Adrenal gland (tissue), 12 donors: Measurements from ENCODE around the gene DLG2. TPM values are rescaled to one million over a fixed set of nuclear protein-coding genes. Genes with fewer than 3 reads are reported as not detected.

Source experiments
- DNase-seq, 7 donors: peaks; one replicate each; pipeline ENCODE4 v3.0.0-alpha.2; 2019 to 2020
- H3K27ac ChIP-seq, 5 donors: fragments of 200-600 bp; sonication (generic) in 4 of 5; 1 replicate in 3 of 5; 2 replicates in 2 of 5; pipeline versions ENCODE4 v1.5.1 to v1.8.0; 2016 to 2020; ENCODE audit warnings: mild to moderate bottlenecking in 1 of 5
- H3K27me3 ChIP-seq: fragments of 200-600 bp; 2 replicates; pipeline ENCODE4 v1.8.0; 2021
- H3K36me3 ChIP-seq, 2 donors: fragments of 200-600 bp; replicated peaks in 1 of 2; 1 replicate in 1 of 2; 2 replicates in 1 of 2; pipeline versions ENCODE4 v1.5.1 to v1.8.0; 2018 to 2022
- H3K4me1 ChIP-seq, 2 donors: fragments of 200-600 bp; replicated peaks in 1 of 2; 1 replicate in 1 of 2; 2 replicates in 1 of 2; pipeline versions ENCODE4 v1.5.1 to v1.8.0; 2018 to 2021
- H3K4me3 ChIP-seq, 4 donors: fragments of 200-600 bp; sonication (generic) in 3 of 4; one replicate each; pipeline ENCODE4 v1.5.1; 2016 to 2018
- H3K9me3 ChIP-seq, 3 donors: fragments of 200-600 bp; sonication (generic) in 1 of 3; replicated peaks in 1 of 3; 1 replicate in 2 of 3; 2 replicates in 1 of 3; pipeline versions ENCODE4 v1.5.1 to v1.8.0; 2016 to 2021
- POLR2A ChIP-seq, 2 donors: fragments of 450-650 bp; IDR thresholded peaks; one replicate each; pipeline ENCODE4 v1.6.1; 2017; ENCODE audit warnings: antibody characterized with exemption in 2 of 2, mild to moderate bottlenecking in 2 of 2, moderate library complexity in 1 of 2
- WGBS, 4 donors: extraction: QIAGEN DNeasy Blood & Tissue Kit in 2 of 4; methylation state at CpG; one replicate each; pipeline versions ENCODE4 v1.1.5 to v1.1.7; 2013 to 2017; 5-methylcytosine and 5-hydroxymethylcytosine counted together
- intact Hi-C, 2 donors: fragments of 100-400 bp; cut with DNase I; formaldehyde crosslinking; loops; one replicate each; pipeline versions ENCODE4 v1.14.1 to v1.15.0; 2022 to 2023
- polyA plus RNA-seq, 3 donors: library from polyadenylated mRNA; stranded (reverse); fragments of 200-250 nt in 2 of 3; fragments of 350-450 nt in 1 of 3; fragmentation: Illumina TruSeq in 1 of 3; extraction: RNeasy Lipid Tissue Mini Kit (QIAGEN cat#74804) in 1 of 3; gene quantifications; one replicate each; pipeline ENCODE4 v1.2.3, GENCODE V29; 2013 to 2014
- total RNA-seq, 9 donors: library from RNA; depleted of rRNA in 4 of 9; stranded (reverse); fragments of >200 nt in 4 of 9; fragments of 120-200 nt in 1 of 9; fragmentation: NEBNext Ultra II Directional in 1 of 9; extraction: Animal tissue kit (Norgen Biotek cat#: 25700) in 1 of 9; gene quantifications; one replicate each; pipeline versions ENCODE4 v1.1.0 to v1.2.4, GENCODE V29; 2013 to 2023
- TF ChIP-seq, protein P1 (sequence below), 6 experiments: fragments of 450-650 bp in 4 of 6; fragments of 200-600 bp in 2 of 6; sonication (generic) in 1 of 6; IDR thresholded peaks; 1 replicate in 5 of 6; 2 replicates in 1 of 6; pipeline versions ENCODE4 v1.5.1 to v1.8.0; 2016 to 2021; ENCODE audit warnings: antibody characterized with exemption in 6 of 6, mild to moderate bottlenecking in 2 of 6, moderate library complexity in 1 of 6
- donor health status: healthy with polysubstance abuse.
- donor health status: Bipolar disorder and iron deficiency.
- donor health status: DM: yes; HTN: yes; CAD: no.
- donor health status: DM: no; HTN: no; CAD: no.
- donor health status: DM: no; HTN: no; CAD: no.
- donor health status: DM: yes; HTN: yes; CAD: no.

DLG2 gene
- total and polyA plus RNA-seq, 12 donors: 8.3 to 101 (median 37.5) TPM

DNA sequence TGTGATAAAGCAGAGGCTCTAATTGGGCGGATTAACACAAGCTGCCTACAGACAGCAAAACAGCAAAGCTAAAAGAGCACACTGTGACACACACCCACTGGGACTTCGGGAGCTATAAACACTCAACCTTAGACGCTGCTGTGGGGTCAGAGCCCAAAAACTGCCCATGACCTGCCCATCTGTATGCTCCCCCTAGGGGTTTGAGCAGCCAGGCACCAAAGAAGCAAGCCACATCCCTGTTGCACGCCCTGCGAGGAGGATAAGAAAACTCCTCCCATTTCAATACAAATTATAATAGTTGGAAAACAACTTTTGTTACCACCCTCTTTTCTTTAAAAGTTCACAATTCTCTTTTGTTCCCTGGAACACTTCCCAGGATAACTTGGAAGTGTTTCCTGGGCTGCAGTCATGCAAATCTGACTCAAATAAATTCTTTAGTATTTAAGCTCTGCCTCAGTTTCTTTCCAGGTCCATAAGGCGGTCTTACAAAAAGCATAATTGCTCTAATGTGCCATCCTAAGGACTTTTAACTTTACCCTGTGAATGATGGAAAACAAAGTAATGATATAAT, 86.4 kb downstream of the DLG2 start:
- WGBS, 4 donors: 61 to 77% (median 72%) methylated on average over 6 of the region's 6 CpGs
- no peaks in the 10 kb centered on the region for H3K9me3 ChIP-seq
- intact Hi-C loops: no loop called here
- TF ChIP-seq, protein P1, sequence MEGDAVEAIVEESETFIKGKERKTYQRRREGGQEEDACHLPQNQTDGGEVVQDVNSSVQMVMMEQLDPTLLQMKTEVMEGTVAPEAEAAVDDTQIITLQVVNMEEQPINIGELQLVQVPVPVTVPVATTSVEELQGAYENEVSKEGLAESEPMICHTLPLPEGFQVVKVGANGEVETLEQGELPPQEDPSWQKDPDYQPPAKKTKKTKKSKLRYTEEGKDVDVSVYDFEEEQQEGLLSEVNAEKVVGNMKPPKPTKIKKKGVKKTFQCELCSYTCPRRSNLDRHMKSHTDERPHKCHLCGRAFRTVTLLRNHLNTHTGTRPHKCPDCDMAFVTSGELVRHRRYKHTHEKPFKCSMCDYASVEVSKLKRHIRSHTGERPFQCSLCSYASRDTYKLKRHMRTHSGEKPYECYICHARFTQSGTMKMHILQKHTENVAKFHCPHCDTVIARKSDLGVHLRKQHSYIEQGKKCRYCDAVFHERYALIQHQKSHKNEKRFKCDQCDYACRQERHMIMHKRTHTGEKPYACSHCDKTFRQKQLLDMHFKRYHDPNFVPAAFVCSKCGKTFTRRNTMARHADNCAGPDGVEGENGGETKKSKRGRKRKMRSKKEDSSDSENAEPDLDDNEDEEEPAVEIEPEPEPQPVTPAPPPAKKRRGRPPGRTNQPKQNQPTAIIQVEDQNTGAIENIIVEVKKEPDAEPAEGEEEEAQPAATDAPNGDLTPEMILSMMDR (IDR thresholded peaks at IDR 0.05): no peak
- TF ChIP-seq POLR2A (IDR thresholded peaks at IDR 0.05): no peak
- no peaks in the 10 kb centered on the region for H3K4me1 ChIP-seq
- H3K36me3 ChIP-seq: no peaks in the 10 kb centered on the region
- no peak for DNase-seq
- no peaks in the 10 kb centered on the region for H3K27me3 ChIP-seq
- no peak overlapping the region for H3K27ac ChIP-seq
- H3K4me3 ChIP-seq: no peak overlapping the region

DNA sequence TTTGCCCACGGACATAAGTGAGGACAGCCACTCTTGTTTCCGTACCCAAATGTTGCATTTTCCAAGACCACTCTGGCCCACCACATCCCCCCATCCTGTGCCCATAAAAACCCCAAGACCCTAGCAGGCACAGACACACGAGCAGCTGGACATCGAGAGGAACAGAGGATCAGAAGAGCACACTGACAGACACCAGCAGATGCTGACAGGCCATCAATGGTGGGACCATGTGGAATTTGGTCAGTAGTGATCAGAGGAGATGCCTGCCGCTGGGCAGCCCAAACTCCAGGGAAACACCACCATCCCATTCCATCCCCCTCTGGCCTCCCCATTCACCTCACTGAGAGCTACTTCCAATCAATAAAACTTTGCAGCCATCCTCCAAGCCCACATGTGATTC, 87.0 kb downstream of the DLG2 start:
- H3K4me1 ChIP-seq: no peaks in the 10 kb centered on the region
- no peaks in the 10 kb centered on the region for H3K9me3 ChIP-seq
- TF ChIP-seq, protein P1 (IDR thresholded peaks at IDR 0.05): no peak
- no peak for TF ChIP-seq POLR2A (IDR thresholded peaks at IDR 0.05)
- 85 to 91% (median 89%) methylated on average over 5 of the region's 5 CpGs for WGBS, 4 donors
- H3K27me3 ChIP-seq: no peaks in the 10 kb centered on the region
- DNase-seq: no peak
- H3K36me3 ChIP-seq: no peaks in the 10 kb centered on the region
- intact Hi-C loops: no loop called here
- H3K4me3 ChIP-seq: no peak overlapping the region
- no peak overlapping the region for H3K27ac ChIP-seq

DNA sequence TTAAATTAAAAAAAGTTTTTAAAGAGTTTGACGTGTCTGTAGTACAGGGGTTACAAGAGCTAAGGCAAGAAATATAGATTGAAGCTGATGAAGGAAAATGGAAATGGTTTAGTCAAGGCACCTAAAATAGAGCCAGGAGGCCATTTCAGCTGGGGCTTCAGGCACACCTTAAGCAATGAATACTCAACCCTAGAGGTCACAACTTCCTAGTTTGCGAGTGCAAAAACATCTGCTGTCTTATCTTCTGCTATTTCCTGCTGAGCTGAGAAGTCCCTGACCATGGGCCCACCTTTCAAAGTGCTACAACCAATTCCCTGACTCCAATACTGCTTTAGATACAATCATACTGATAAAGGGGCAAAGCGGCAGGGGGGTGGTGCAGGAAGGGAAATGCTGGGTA, 87.4 kb downstream of the DLG2 start:
- TF ChIP-seq, protein P1 (IDR thresholded peaks at IDR 0.05): no peak
- TF ChIP-seq POLR2A (IDR thresholded peaks at IDR 0.05): no peak
- Histone ChIP-seq H3K4me1 (no peaks in the 10 kb centered on the region), H3K36me3 (no peaks in the 10 kb centered on the region), H3K9me3 (no peaks in the 10 kb centered on the region), H3K4me3 (no peak overlapping the region), H3K27me3 (no peaks in the 10 kb centered on the region), H3K27ac (no peak overlapping the region)
- 79 to 89% (median 86%) methylated on average over 3 of the region's 3 CpGs for WGBS, 4 donors
- no peak for DNase-seq
- intact Hi-C loops: no loop called here

DNA sequence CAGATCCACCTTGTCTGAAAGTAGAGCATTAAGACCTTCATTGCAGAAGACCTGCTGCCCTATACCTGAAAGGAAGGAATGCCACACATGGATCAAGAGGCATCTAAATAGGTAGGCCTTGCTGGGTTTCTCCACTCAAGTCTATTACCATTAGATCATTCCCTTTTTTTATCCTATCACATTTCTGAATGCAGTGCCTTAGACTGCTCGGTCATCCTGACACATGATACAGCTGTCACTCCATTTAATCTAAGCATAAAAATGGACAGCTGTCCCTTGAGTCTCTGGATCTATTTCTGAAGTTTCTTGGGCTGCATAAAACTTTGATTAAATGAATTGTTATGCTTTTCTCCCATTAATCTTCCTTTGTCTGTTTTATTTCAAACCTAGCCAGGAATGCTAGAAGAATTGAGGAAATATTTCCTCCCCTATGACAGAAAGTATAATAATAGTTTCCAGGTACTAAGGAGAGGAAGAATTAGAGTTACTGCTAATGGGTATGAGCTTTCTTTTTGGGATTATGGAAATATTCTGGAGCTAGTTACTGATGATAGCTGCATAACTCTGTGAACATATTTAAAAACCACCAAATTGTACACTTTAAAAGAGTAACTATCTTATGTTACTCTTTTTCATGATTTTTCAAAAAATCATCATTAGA, 88.0 kb downstream of the DLG2 start:
- no peak for DNase-seq
- WGBS, 4 donors: 88 to 93% (median 90%) methylated on average over 1 of the region's 1 CpG
- Histone ChIP-seq H3K27me3 (no peaks in the 10 kb centered on the region), H3K4me3 (no peak overlapping the region), H3K27ac (no peak overlapping the region), H3K9me3 (no peaks in the 10 kb centered on the region), H3K36me3 (no peaks in the 10 kb centered on the region), H3K4me1 (no peaks in the 10 kb centered on the region)
- TF ChIP-seq, protein P1 (IDR thresholded peaks at IDR 0.05): no peak
- TF ChIP-seq POLR2A (IDR thresholded peaks at IDR 0.05): no peak
- intact Hi-C loops: no loop called here
